GM18951 (cell line): ENCODE measurements around the gene EEF2K.

Experiments
- POLR2A ChIP-seq: IDR thresholded peaks from 4 replicates; pipeline ENCODE4 v1.6.1; 2011; ENCODE audit warnings: mild to moderate bottlenecking; ENCODE audit not compliant: insufficient read length, insufficient read depth; ENCODE audit errors: extremely low read depth
- in situ Hi-C: fragments of 300-500 bp; cut with MboI; formaldehyde crosslinking; loops from one replicate; pipeline ENCODE4 v1.12.0; 2022; ENCODE audit warnings: low sequenced_read_pairs, mixed read lengths, inconsistent platforms; ENCODE audit not compliant: unreplicated experiment

The EEF2K gene

DNA sequence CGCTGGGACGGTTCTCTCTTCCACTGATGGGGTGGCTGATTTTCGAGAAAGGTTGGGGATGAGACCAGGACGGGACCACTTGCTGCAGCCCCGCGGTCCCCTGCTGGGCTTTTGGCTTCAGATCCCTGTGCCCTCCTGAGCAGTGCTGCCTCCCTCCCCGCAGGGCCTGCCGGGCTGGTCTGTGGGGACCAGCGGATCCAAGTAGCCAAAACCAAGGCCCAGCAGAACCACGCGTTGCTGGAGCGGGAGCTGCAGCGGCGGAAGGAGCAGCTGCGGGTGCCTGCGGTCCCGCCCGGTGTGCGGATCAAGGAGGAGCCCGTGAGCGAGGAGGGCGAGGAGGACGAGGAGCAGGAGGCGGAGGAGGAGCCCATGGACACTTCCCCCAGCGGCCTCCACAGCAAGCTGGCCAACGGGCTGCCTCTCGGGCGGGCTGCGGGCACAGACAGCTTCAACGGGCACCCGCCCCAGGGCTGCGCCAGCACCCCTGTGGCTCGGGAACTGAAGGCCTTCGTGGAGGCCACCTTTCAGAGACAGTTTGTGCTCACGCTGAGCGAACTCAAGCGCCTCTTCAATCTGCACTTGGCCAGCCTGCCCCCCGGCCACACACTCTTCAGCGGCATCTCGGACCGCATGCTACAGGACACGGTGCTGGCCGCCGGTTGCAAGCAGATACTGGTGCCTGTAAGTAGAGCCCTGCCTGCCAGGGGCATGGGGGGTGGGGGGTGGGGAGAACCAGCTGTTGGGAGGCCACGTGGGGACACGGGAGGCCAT is 119.7 kb downstream of the EEF2K start:
- no peak for TF ChIP-seq POLR2A
- in situ Hi-C loops: loop anchor here (25.0 kb wide), 1 partner anchor 1163 kb away; the partner anchor contains the start of genes DNAH3 and LDAF1

DNA sequence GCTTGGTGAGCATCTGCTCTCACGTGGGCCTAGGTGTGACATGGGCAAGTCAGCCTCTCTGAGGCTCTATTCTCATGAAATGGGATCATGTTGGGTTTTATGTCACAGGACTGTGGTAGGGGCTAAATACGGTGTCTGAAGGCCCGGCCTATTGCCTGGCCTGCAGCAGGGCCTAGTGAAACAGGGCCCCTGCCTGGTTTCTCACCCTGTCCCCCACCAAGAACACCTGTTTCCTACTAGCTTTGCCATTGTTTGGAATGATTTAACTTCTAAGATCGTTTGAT is 120.2 kb downstream of the EEF2K start:
- in situ Hi-C loops: loop anchor here (25.0 kb wide), 1 partner anchor 1164 kb away; the partner anchor contains the start of genes DNAH3 and LDAF1
- no peak for TF ChIP-seq POLR2A

DNA sequence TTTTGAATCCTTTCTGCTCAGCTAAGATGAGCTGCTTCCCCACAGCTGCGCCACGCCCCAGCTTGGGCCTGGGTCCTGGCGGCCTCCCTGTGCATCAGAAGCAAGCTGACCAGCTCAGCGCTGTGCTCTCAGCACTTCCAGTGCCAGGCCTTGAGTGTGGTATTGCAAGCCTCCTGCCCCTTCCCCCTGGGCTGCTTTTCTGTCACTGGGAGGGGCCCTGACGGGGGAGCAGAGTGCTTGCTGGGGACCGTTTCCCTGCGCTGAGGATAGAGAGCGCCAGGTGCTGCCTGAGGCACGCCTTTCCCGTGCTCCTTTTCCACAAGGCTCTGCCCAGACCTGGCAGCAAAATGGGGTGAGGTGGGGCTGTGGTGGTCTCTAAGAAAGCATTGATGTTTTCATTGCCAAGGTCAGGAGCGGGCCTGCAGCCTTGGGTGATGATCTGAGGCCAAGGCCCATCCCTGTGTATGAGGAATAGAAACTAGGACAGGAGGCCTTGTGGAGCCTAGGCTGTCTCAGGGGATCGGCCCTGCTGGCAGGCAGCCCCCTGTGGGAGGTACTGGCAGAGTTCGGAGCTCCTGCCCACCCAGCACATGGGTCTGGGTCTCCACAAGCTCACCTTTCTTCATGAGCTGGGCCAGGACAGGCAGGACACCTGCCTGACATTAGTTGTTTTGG is 120.8 kb downstream of the EEF2K start:
- in situ Hi-C loops: loop anchor here (25.0 kb wide), 1 partner anchor 1165 kb away; the partner anchor contains the start of genes DNAH3 and LDAF1

GRCh38 chr16:22327446-22327775 is 121.3 kb downstream of the EEF2K start:
- no peak for TF ChIP-seq POLR2A
- in situ Hi-C loops: loop anchor here (25.0 kb wide), 1 partner anchor 1165 kb away; the partner anchor contains the start of genes DNAH3 and LDAF1

More for the DNA sequence above, 120.8 kb downstream of the EEF2K start:
- no peak for TF ChIP-seq POLR2A

DNA sequence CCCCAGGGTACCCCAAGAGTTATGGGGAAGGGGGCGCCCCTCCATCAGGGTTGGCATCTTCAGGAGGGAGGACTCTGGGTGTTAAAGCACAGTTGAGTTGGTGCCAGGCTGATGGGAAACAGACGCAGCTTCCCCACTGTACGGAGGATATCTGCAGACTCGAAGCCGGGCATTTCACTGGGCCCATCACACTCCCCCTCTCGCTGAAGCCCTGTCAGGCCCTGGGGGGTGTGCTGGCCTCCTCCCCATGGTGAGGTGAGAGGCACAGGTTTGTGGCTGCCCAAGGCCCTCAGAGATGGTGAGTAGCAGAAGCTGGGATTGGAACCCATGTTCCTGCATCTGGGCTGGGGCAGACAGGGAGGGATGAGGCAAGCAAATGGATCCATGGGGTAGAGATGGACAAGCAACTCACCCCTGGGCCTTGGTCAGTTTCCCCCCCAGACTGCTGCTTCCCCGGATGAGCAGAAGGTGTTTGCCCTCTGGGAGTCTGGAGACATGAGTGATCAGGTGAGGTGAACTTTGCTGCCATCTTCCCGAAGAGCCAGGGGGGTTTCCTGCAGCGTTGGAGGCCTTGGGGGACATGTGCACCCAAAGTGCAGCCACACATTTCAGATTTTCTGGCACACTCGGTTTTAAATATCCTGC is 122.1 kb downstream of the EEF2K start:
- TF ChIP-seq POLR2A: no peak
- in situ Hi-C loops: loop anchor here (25.0 kb wide), 1 partner anchor 1166 kb away; the partner anchor contains the start of genes DNAH3 and LDAF1

GRCh38 chr16:22329199-22329695 is 123.2 kb downstream of the EEF2K start:
- no peak for TF ChIP-seq POLR2A
- in situ Hi-C loops: loop anchor here (25.0 kb wide), 1 partner anchor 1167 kb away; the partner anchor contains the start of genes DNAH3 and LDAF1

- in situ Hi-C loops: loop anchor here (25.0 kb wide), 1 partner anchor 1168 kb away; the partner anchor contains the start of genes DNAH3 and LDAF1
Observed at GRCh38 chr16:22330326-22330725, 124.2 kb downstream of the EEF2K start.

GRCh38 chr16:22333457-22333994 is 127.4 kb downstream of the EEF2K start:
- in situ Hi-C loops: loop anchor here (25.0 kb wide), 1 partner anchor 1171 kb away; the partner anchor contains the start of genes DNAH3 and LDAF1
- no peak for TF ChIP-seq POLR2A

More at GRCh38 chr16:22330326-22330725, 124.2 kb downstream of the EEF2K start:
- TF ChIP-seq POLR2A: no peak

DNA sequence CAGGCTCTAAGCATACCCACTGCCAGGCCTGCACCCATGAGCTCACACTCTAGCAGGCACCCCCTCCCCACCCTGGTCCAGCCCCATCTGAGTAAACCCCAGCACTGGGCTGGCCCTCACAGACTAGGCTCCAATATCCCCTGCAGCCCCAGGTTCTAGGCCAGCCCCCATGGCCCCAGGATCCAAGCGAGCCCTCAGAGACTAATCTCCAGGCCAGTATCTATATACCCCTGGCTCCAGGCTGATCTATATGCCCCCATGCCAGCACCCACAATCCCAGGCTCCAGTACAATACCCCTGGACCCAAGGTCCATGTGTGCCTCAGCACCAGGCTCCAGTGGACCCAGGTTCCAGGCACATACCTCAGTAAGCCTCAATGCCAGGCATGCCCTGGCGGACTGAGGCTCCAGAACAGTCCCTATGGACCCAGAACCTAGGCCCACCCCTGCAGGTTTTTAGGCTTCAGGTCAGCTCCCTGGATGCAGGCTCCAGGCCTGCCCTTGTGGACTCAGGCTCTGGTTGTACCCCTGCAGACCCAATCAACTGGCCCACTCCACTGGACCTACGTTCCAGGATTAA is 129.7 kb downstream of the EEF2K start:
- no peak for TF ChIP-seq POLR2A
- in situ Hi-C loops: loop anchor here (25.0 kb wide), 1 partner anchor 1173 kb away; the partner anchor contains the start of genes DNAH3 and LDAF1

DNA sequence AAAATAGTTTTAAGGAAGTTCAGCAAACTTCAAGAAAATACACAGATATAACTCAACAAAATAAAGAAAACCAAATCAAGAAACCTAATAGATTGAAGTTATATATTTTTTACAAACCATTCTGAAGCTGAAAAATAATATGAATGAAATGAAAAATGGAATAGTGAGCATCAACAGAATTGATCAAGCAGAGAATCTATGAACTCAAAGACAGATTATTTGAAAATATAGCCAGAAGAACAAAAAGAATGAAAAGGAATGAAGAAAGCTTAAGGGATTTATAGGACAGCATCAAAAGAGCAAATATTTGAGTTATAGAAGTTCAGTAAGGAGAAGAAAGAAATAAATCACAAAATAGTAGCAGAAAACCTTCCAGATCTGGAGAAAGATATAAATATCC is 130.5 kb downstream of the EEF2K start:
- TF ChIP-seq POLR2A: no peak
- in situ Hi-C loops: loop anchor here (25.0 kb wide), 1 partner anchor 1174 kb away; the partner anchor contains the start of genes DNAH3 and LDAF1

DNA sequence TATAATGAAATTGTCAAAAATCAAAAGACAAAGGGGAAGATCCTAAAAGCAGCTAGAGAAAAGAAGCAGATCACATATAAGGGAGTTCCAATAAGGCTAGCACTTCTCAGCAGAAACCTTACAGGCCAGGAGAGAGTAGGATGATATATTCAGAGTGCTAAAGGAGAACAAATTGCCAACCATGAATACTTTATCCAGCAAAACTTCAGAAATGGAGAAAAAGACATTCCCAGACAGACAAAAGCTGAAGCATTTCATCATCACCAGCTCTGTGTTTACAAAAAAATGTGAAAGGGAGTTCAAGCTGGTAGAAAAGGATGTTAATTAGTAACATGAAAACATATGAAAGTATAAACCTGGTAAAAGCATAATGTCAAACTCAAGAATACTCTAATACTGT is 131.0 kb downstream of the EEF2K start:
- TF ChIP-seq POLR2A: no peak
- in situ Hi-C loops: loop anchor here (25.0 kb wide), 1 partner anchor 1175 kb away; the partner anchor contains the start of genes DNAH3 and LDAF1

DNA sequence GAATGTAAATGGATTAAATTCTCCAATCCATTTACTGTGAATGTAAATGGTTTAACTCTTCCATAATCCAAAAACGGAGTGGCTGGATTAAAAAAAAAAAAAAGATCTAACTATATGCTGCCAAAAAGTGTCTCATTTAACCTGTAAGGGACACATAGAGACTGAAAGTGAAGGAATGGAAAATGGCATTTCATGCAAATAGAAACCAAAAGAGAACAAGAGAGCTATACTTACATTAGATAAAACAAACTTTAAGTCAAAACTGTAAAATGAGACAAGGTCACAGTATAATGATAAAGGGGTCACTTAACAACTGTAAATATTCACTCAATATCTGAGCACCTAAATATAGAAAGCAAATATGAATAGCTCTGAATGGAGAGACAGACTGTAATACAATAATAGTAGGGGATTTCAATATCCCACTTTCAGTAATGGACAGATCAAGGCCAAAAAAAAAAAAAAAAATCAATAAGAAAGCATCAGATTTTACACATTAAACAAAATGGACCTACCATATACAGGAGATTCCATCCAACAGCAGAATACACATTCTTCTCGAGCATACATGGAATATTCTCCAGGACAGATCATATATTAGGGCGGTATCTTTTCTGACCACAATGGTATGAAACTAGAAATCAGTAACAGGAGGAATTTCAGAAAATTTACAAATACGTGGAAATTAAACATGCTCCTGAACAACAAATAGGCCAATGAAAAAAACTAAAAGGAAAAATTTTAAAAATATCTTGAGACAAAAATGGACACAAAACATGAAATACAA is 132.0 kb downstream of the EEF2K start:
- no peak for TF ChIP-seq POLR2A
- in situ Hi-C loops: loop anchor here (25.0 kb wide), 1 partner anchor 1176 kb away; the partner anchor contains the start of genes DNAH3 and LDAF1
